GM10248 (cell line): ENCODE results near the gene BCAS1.

Source experiments
- CTCF ChIA-PET: fragments of 300-600 bp; sonication (Branson Sonifier 250); formaldehyde crosslinking; extraction: SDS; loops from one replicate; lab custom pipeline; 2021; ENCODE audit warnings: antibody characterized with exemption; lab: Yijun Ruan, JAX
- POLR2A ChIA-PET: fragments of 350-650 bp; sonication (Branson Sonifier 250); formaldehyde crosslinking; extraction: SDS; loops from one replicate; lab custom pipeline; 2020; ENCODE audit warnings: antibody characterized with exemption; lab: Yijun Ruan, JAX
- DNase-seq: peaks from one replicate; pipeline ENCODE4 v3.0.0; 2012; ENCODE audit errors: extremely low spot score
- CTCF ChIP-seq: IDR thresholded peaks from 2 replicates; pipeline ENCODE4 v1.5.1; 2012; ENCODE audit warnings: mild to moderate bottlenecking, low read depth; ENCODE audit errors: extremely low read depth, missing control alignments, control extremely low read depth

Gene BCAS1

GRCh38 chr20:53940360-53940702 is 130.1 kb downstream of the BCAS1 start:
- no peak for TF ChIP-seq CTCF
- ChIA-PET CTCF (interaction anchor here (0.9 to 18.9 kb wide), 33 partner anchors 10 to 528 kb away, joined by 3 to 281 read pairs (median 4); no protein-coding TSS in a partner anchor), POLR2A (interaction anchor here (1.0 kb wide), 1 partner anchor 9 kb away, joined by 5 read pairs; no protein-coding TSS in a partner anchor)
- DNase-seq: no peak

GRCh38 chr20:53939572-53940359 is 130.6 kb downstream of the BCAS1 start:
- ChIA-PET POLR2A (interaction anchor here (0.6 to 1.0 kb wide), 3 partner anchors 10 to 392 kb away, joined by 4 to 6 read pairs (median 5); no protein-coding TSS in a partner anchor), CTCF (interaction anchor here (0.7 to 18.9 kb wide), 38 partner anchors 8 to 527 kb away, joined by 3 to 281 read pairs (median 4); no protein-coding TSS in a partner anchor)
- peak; percentile 63 for TF ChIP-seq CTCF
- DNase-seq: peak; percentile 70

GRCh38 chr20:53939190-53939571 is 131.2 kb downstream of the BCAS1 start:
- DNase-seq: no peak
- ChIA-PET CTCF (interaction anchor here (0.7 to 18.9 kb wide), 30 partner anchors 9 to 389 kb away, joined by 3 to 281 read pairs (median 5); no protein-coding TSS in a partner anchor), POLR2A (no interaction called here)
- no peak for TF ChIP-seq CTCF

- ChIA-PET CTCF (interaction anchor here (0.6 to 18.9 kb wide), 16 partner anchors 15 to 377 kb away, joined by 3 to 281 read pairs (median 5); no protein-coding TSS in a partner anchor), POLR2A (no interaction called here)
- TF ChIP-seq CTCF: no peak
- no peak for DNase-seq
These were observed 131.7 kb downstream of the BCAS1 start for GRCh38 chr20:53938739-53939138.

GRCh38 chr20:53937929-53938367 is 132.4 kb downstream of the BCAS1 start:
- no peak for TF ChIP-seq CTCF
- ChIA-PET POLR2A (no interaction called here), CTCF (interaction anchor here (0.6 to 18.9 kb wide), 12 partner anchors 15 to 376 kb away, joined by 3 to 281 read pairs (median 3); no protein-coding TSS in a partner anchor)
- no peak for DNase-seq

- ChIA-PET CTCF (interaction anchor here (1.0 to 18.9 kb wide), 6 partner anchors 14 to 361 kb away, joined by 3 to 281 read pairs (median 3); no protein-coding TSS in a partner anchor), POLR2A (no interaction called here)
- no peak for DNase-seq
- TF ChIP-seq CTCF: no peak
These were observed 133.1 kb downstream of the BCAS1 start for GRCh38 chr20:53937339-53937741.
